H1 (cell line): ENCODE results near the gene SHMT1. TPM values are rescaled to one million over a fixed set of nuclear protein-coding genes. Genes with fewer than 3 reads are reported as not detected.

Experiments
- ATF2 ChIP-seq: IDR thresholded peaks from 2 replicates; pipeline ENCODE4 v1.6.1; 2012; ENCODE audit warnings: low read length, inconsistent platforms
- CTCF ChIP-seq, 3 experiments: IDR thresholded peaks; 1 replicate in 2 of 3; 2 replicates in 1 of 3; pipeline versions ENCODE4 v1.5.1 to v1.6.1; 2011; ENCODE audit warnings: low read length in 3 of 3, mild to moderate bottlenecking in 3 of 3, inconsistent platforms in 2 of 3, low read depth in 1 of 3, moderate library complexity in 1 of 3; ENCODE audit not compliant: insufficient read depth in 1 of 3; ENCODE audit errors: control extremely low read depth in 1 of 3
- EGR1 ChIP-seq: IDR thresholded peaks from 2 replicates; pipeline ENCODE4 v1.6.1; 2011; ENCODE audit warnings: low read depth, low read length, borderline replicate concordance
- JUND ChIP-seq: IDR thresholded peaks from 2 replicates; pipeline ENCODE4 v1.6.1; 2011; ENCODE audit warnings: mild to moderate bottlenecking, improper control_type of control experiment, low read length
- POLR2A ChIP-seq, 2 experiments: IDR thresholded peaks; 1 replicate in 1 of 2; 2 replicates in 1 of 2; pipeline ENCODE4 v1.6.1; 2011; ENCODE audit warnings: low read depth in 2 of 2, low read length in 2 of 2, mild to moderate bottlenecking in 2 of 2; ENCODE audit errors: control extremely low read depth in 1 of 2
- polyA plus RNA-seq, 7 experiments: library from polyadenylated mRNA; depleted of rRNA in 3 of 7; stranded (reverse) in 5 of 7; unstranded in 2 of 7; fragments of >200 nt in 5 of 7; fragments of 200-250 nt in 2 of 7; gene quantifications; 1 replicate in 5 of 7; 2 replicates in 1 of 7; 4 replicates in 1 of 7; pipeline versions ENCODE4 v1.2.1 to v1.2.3, GENCODE V29; 2011 to 2013; ENCODE audit warnings: missing spikeins in 2 of 7, mixed read lengths in 2 of 7
- total RNA-seq: library from RNA; stranded (reverse); fragmentation: NEBNext Ultra II Directional; extraction: Animal tissue kit (Norgen Biotek cat#: 25700); gene quantifications from 2 replicates; pipeline ENCODE4 v1.2.1, GENCODE V29; 2021

The SHMT1 gene
- total and polyA plus RNA-seq, 2 of the 8 experiments (the other 6 are each of a cell fraction or from before 2014, with no cell fraction given) = 30.7 to 39.3 TPM

GRCh38 chr17:18291718-18292540 lies 71.4 kb downstream of the SHMT1 start (continued):
- TF ChIP-seq CTCF (IDR thresholded peaks at IDR 0.05; ENCODE audit: control extremely low read depth in 1 of 3, insufficient read depth in 1 of 3, low read depth in 1 of 3, low read length in 3 of 3) (no peak), JUND (no peak), POLR2A (IDR thresholded peaks at IDR 0.05; ENCODE audit: control extremely low read depth in 1 of 2, low read depth in 2 of 2, low read length in 2 of 2) (no peak), EGR1 (no peak), ATF2 (no peak)
